Fibroblast of skin of scalp (primary cell): Measurements from ENCODE around the gene C17orf107.
"Not testable (repeated sequence)": the region's sequence is repeated elsewhere in the genome, so short reads cannot be mapped to it uniquely, and the experiment has no call there.

Experiments
- DNase-seq: peaks from one replicate; pipeline ENCODE4 v3.0.0-alpha.2; 2013

C17orf107 gene

DNA sequence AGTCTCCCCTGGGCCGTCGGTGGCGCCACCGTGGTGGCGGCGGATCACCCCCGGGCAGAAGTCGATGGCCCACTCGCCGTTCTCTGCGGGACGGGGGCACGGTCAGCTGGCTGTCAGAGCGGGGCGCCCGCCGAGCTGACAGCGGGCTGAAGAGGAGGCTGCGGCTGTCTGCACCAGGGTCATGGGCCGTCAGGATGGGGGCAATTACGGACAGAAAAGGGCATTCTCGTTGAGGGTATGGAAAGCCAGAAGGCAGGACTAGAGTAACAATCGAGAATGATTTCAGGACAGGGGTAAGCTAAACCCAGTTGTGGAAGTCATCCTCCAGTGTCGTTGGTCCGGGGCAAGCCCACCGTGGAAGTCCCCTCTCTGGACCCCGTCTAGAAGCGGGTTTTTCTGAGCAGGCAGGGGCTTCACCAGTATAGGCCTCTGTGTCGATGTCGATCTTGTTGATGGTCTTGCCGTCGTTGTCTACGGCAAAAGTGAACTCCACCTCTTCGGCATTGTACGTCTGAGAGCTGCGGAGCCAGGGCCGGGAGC, 1.8 kb downstream of the C17orf107 start:
- no peak for DNase-seq

DNA sequence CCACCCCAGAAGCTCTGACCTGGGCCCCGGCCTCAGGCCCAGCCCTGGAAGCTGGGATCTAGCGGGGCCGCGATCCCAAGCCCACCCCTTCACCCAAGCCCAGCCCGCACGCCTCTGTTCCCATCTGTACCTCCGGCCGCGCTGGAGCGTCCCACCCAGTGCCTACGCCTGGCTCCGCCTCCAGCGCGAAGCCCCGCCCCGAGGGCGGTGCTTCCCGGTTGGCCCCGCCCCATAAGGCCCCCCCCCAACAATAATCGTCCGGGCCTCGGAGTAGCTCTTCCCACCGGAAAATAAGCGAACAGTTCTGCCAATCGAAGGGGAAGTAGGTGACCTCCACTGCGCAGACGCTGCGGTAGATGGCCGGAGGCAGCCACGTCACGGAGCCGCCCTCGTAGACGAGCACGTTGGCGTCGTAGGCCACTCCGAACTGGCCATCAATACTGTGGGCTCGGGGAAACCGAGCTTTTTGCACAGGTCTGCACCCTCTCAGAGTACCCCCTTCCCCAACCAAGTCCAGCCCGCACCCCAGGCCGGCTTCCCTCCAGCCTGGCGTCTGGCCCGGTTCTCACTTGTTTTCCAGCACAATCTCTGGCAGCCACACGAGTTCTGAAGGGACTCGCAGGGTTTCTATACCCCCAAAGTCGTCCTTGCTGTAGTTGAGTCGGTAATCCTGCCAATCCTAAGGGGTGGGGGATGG, 2.5 kb downstream of the C17orf107 start:
- no peak for DNase-seq

DNA sequence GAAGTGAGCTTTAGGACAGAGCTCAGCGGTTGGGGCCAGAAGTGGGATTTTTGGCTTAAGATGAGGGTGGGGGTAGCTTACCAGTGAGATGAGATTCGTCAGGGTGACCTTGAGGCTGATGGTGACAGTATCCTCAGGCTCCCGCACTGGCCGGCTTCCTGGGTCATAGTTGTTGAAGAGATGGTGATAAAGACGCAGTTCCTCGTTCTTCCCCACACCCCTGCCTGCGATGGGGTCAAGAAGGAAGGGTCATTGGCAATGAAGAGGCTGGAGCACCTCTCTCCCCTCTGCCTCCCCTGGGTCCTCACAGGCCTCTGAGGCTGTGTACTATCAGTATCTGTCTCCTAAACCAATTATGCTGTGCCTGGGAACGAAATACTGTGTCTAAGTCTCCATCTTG, 3.2 kb downstream of the C17orf107 start:
- DNase-seq: no peak

DNA sequence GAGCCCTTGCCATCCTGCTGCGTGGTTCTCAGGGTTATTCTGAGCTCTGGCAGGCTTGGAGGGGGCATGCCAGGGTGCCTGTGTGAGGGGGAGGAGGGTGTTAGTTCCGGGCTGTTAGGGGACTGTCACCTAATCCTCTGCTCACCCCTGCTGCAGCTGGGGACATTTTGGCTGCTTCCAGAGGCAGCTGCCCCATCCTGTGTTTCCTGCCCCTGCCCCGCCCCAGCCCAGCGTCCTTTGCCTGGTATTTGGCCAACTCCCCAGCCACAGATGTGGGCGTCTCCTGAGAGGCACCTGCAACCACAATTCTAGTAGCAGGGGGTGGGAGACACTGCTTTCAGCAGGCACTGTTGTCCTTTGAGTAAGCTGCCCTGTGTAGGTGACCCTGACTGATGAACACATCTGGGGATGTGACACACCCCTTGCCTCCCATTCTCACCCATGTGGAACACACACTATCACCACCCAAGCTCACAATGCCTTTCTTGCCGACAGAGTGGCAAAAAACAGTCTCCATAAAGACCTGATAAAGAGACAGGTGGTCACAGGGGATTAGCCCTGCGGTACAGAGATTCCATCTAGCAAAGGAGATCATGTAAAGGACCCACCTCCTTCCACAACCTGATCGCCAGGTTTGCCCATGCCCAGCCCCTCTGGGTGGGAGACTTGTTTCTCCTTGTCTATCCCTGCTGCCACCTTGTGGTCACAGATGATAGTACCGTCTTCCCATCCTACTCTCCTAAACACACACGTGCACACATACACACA, 3.9 kb downstream of the C17orf107 start, which contains the start of gene CHRNE:
CHRNE (minus strand) TSS at position 48 of the 768 bp plus-strand sequence; CDS start at position 13, 35 bp downstream.
- DNase-seq: peak; percentile 65

DNA sequence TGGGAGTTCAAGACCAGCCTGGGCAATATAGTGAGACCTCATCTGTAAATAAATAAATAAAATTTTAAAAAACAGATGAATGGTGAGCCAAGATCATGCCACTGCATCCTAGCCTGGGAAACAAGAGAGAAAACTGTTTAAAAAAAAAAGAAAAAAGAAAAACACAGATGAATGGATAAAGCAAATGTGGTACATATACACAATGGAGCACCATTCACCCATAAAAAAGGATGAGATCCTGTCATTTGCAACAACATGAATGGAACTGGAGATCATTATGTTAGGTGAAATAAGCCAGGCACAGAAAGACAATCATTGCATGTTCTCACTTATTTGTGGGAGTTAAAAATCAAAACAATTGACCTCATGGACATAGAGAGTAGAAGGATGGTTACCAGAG, 7.3 kb downstream of the C17orf107 start:
- DNase-seq: not testable (repeated sequence)

DNA sequence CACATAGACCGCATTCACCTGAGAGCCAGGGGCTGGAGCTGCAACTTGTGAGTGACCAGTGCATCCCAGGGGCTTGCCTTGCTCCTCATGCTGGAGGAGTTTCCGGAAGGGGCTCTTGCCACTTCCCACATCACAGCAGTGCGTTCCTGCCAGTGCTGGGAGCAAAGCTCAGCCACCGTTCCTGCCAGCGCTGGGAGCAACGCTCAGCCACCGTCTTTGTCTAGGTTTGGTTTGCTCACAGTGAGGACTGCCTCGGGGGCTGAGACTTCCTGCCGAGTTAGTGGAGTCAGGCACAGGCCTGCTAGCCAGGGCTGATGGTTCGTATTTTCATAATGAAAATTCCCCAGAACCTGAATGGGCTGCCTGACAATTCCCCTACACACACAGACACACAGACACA, 9.0 kb downstream of the C17orf107 start:
- DNase-seq: peak; percentile 18

DNA sequence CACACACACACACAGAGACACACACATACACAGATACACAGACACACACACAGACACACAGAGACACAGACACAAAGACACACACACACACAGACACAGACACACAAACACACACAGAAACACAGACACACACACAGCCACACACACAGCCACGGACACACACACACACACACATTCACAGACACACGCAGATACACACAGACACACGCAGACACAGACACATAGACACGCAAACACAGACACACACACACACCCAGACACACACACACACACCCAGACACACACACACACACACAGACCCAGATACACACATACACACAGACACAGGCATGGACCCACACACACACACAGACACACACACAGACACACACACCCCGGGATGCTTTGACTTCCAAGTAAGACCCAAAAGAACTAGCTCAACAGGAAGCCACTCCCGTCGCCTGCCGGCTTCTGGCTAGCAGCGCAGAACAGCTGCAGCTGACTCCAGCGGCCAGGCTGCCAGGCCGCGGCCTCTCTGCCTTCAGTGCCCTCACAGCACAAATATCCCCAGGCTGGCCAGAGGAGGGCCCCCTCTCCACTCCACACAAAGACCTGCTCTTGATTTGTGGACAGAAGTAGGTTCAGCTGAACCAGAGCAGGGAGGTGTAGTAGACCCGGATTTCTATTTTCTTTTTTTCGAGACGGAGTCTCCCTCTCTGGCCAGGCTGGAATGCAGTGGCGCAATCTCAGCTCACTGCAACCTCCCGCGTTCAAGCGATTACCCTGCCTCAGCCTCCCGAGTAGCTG, 9.6 kb downstream of the C17orf107 start:
- DNase-seq: peak; percentile 91

DNA sequence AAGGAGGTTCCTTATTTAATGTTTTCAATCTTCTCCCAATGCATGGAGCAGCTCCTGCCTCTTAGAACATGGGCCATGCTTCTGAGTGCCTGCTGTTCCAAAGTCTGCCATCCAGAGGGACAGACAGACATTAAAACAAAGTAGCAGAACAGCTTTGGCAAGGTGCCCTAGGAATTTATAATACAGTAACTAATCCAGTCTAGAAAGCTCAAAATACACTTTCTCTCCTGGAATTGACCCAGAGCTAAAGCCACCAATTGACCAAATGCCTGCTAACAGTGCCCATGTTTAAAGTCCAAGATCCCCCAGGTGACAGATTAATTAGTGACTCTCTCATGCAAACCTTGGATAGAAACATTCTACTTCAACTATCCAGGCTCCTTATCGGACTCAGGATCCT, 14.7 kb downstream of the C17orf107 start:
- peak; percentile 31 for DNase-seq

DNA sequence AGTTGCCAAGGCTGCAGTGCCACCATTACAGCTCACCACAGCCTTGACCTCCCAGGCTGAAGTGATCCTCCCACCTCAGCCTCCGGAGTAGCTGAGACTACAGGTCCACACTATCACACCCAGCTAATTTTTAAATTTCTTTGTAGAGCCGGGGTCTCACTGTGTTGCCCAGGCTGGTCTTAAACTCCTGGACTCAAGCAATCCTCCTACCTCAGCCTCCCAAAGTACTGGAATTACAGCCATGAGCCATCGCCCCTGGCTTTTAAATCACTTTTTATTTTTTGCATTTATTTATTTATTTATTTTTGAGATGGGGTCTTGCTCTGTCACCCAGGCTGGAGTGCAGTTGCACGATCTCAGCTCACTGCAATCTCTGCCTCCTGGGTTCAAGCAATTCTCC, 15.2 kb downstream of the C17orf107 start:
- DNase-seq: not testable (repeated sequence)

DNA sequence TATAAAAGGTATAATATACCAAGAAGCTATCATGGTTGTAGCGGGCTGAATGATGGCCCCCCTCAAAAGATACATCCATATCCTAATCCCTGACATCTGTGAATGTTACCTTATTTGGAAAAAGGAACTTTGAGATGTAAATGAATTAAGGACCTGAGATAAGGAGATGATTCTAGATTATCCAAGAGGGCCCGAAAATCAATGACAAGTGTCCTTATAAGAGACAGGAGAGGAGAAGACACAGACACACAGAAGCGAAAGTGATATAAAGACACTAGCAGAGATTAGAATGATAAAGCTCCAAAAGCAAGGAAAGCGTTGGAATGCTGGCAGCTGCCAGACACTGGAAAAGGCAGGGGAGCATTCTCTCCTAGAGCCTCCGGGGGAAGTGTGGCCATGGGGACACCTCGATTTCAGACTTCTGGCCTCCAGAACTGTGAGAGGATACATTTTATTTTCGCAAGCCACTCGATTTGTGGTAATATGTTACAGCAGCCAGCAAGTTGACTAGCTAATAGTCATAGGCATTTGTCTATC, 20.2 kb downstream of the C17orf107 start:
- no peak for DNase-seq

DNA sequence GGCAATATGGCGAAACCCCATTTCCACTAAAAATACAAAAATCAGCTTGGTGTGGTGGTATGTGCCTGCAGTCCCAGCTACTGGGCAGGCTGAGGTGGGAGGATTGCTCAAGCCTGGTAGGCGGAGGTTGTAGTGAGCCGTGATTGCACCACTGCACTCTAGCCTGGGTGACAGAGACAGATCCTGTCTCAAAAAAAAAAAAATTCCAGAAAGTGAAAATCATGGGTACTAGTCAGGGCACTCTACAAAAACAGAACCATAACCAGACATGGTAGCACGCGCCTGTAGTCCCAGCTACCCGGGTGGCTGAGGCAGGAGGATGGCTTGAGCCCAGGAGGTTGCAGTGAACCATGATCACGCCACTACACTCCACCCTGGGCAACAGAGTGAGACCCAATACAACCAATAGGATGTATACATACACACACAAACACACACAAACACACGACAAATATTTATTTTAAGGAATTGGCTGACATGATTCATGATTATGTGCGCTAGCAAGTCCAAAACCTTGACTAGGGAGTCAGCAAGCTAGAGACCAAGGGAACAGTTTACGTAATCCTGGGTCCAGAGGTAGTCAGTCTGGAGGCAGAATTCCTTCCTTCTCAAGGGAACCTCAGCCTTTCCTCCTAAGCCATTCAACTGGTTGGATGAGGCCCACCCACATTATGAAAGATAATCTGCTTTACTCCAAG, 21.2 kb downstream of the C17orf107 start:
- no peak for DNase-seq

DNA sequence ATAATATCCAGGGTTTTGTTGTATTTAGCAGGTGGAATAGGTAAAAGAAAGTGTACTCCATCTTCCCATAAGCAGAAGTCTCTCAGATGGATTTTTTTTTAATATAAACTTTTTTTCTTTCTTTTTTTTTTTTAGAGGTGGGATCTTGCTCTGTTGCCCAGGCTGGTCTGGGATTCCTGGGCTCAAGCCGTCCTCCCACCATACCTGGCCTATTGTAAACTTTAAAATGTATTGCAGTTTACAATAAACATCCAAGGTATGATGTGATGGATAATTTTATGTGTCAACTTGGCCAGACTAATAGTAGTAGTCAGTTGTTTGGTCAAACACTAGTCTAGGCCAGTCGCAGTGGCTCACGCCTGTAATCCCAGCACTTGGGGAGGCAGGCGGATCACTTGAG, 22.0 kb downstream of the C17orf107 start:
- no peak for DNase-seq

DNA sequence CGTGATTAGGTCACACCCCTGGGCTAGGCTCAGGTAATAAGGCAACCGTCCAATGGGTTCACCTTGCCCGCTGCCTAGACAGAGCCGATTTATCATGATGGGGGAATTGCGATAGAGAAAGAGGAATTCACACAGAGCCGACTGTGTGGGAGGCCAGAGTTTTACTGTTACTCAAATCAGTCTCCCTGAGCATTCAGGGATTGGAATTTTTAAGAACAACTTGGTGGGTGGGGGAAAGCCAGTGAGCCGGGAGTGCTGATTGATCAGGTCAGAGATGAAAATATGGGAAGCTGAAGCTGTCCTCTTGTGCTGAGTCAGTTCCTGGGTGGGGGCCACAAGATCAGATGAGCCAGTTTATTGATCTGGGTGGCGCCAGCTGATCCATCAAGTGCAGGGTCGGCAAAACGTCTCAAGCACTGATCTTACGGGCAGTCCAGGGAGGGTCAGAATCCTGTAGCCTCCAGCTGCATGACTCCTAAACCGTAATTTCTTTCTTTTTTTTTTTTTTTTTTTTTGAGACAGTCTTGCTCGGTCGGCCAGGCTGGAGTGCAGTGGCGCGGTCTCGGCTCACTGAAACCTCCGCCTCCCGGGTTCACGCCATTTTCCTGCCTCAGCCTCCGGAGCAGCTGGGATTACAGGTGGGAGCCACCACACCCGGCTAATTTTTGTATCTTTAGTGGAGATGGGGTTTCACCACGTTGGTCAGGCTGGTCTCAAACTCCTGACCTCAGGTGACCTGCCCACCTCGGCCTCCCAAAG, 27.4 kb downstream of the C17orf107 start:
- DNase-seq: not testable (repeated sequence)

DNA sequence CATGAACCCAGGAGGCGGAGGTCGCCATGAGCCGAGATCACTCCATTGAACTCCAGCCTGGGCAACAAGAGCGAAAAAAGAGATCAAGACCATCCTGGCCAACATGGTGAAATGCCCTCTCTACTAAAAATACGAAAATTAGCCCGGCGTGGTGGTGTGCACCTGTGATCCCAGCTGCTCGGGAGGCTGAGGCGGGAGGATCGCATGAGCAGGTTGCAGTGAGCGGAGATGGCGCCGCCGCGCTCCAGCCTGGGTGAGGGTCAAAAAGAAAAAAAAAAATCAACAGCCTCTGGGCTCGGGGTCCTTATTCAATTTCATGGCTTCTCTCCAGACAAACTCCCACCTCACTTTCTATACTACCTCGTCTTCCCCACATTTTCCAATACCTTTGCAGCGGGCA, 29.5 kb downstream of the C17orf107 start:
- DNase-seq: no peak

DNA sequence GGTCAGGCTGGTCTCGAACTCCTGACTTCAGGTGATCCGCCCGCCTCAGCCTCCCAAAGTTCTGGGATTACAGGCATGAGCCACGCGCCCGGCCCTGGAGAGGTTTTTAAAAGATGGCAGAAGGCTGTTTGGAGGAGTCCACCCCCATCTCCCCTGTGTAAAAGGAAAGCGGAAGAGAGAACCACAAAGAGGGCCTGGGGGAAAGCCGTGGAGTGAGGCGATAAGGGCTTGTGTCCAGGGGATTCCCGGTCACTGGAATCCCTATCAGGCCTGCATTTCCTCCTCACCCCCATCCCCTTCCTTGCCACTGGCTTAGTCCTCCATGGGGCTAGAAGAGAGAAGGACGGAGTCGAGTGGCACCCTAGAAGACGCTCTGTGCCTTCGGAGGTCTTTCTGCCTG, 32.6 kb downstream of the C17orf107 start, which contains the start of gene GP1BA:
GP1BA (plus strand) TSS at position 315 of the 400 bp plus-strand sequence. CDS start 328 bp downstream, outside the sequence.
- no peak for DNase-seq

DNA sequence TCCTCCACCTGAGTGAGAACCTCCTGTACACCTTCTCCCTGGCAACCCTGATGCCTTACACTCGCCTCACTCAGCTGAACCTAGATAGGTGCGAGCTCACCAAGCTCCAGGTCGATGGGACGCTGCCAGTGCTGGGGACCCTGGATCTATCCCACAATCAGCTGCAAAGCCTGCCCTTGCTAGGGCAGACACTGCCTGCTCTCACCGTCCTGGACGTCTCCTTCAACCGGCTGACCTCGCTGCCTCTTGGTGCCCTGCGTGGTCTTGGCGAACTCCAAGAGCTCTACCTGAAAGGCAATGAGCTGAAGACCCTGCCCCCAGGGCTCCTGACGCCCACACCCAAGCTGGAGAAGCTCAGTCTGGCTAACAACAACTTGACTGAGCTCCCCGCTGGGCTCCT, 33.4 kb downstream of the C17orf107 start:
- no peak for DNase-seq

DNA sequence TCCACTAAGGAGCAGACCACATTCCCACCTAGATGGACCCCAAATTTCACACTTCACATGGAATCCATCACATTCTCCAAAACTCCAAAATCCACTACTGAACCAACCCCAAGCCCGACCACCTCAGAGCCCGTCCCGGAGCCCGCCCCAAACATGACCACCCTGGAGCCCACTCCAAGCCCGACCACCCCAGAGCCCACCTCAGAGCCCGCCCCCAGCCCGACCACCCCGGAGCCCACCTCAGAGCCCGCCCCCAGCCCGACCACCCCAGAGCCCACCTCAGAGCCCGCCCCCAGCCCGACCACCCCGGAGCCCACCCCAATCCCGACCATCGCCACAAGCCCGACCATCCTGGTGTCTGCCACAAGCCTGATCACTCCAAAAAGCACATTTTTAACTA, 34.3 kb downstream of the C17orf107 start:
- DNase-seq: no peak

DNA sequence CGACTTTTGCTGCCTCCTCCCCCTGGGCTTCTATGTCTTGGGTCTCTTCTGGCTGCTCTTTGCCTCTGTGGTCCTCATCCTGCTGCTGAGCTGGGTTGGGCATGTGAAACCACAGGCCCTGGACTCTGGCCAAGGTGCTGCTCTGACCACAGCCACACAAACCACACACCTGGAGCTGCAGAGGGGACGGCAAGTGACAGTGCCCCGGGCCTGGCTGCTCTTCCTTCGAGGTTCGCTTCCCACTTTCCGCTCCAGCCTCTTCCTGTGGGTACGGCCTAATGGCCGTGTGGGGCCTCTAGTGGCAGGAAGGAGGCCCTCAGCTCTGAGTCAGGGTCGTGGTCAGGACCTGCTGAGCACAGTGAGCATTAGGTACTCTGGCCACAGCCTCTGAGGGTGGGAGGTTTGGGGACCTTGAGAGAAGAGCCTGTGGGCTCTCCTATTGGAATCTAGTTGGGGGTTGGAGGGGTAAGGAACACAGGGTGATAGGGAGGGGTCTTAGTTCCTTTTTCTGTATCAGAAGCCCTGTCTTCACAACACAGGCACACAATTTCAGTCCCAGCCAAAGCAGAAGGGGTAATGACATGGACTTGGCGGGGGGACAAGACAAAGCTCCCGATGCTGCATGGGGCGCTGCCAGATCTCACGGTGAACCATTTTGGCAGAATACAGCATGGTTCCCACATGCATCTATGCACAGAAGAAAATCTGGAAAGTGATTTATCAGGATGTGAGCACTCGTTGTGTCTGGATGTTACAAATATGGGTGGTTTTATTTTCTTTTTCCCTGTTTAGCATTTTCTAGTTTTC, 35.0 kb downstream of the C17orf107 start:
- peak; percentile 53 for DNase-seq

DNA sequence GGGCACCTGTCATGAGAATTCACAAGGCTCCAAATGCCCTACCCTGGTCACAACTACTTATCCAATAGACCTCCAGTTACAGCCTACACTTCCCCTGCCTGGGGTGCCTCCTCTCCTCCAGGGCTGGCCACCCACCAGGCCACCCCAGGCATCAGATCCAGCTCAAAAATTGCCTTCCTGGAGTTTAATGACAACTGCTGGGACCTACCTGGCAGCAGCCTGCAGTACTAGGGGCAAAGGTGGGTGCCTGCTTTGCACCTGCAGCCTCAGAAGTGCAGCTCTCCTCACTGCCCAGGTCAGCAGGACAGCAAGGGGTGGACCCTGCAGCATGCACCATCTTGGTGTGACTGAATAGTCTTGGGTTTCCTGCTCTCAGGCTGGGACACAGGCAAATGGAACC, 36.3 kb downstream of the C17orf107 start:
- no peak for DNase-seq

DNA sequence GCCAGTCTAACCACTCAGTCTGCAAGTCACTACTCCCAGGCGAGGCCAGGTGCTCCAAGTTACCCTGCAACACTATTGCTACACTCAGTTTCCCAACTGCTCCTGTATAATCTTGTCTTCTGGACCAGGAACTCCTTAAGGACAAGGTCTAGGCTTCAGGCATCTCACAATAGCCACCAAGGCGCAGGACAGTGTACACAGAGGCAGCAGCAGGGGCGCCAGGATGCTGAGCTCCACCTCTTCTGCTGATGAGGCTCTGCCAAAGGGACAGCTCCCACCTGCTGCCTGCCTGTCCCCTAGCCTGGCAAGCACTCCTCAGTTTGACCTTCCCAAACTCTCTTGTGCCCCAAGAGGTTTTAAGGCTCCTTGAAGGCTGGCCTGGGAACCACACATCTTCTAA, 37.1 kb downstream of the C17orf107 start:
- no peak for DNase-seq
